ENCODE measurements around the gene CYTH3. TPM values are rescaled to one million over a fixed set of nuclear protein-coding genes. Genes with fewer than 3 reads are reported as not detected.

The CYTH3 gene
- total RNA-seq, 1 donor, result 33.2 TPM

GRCh38 chr7:6172910-6173295, 99.5 kb downstream of the CYTH3 start:
- DNase-seq (ENCODE audit: low read depth), result no peak
- no peak overlapping the region for H3K4me3 ChIP-seq (ENCODE audit: low read depth, low read length)
- no peak for TF ChIP-seq CTCF (IDR thresholded peaks at IDR 0.05; ENCODE audit: insufficient read depth, low read depth, low read length)

- H3K4me3 ChIP-seq (ENCODE audit: low read depth, low read length), result no peak overlapping the region
- no peak for DNase-seq (ENCODE audit: low read depth)
- no peak for TF ChIP-seq CTCF (IDR thresholded peaks at IDR 0.05; ENCODE audit: insufficient read depth, low read depth, low read length)
Measured at GRCh38 chr7:6172224-6172909, 100.1 kb downstream of the CYTH3 start.

DNA sequence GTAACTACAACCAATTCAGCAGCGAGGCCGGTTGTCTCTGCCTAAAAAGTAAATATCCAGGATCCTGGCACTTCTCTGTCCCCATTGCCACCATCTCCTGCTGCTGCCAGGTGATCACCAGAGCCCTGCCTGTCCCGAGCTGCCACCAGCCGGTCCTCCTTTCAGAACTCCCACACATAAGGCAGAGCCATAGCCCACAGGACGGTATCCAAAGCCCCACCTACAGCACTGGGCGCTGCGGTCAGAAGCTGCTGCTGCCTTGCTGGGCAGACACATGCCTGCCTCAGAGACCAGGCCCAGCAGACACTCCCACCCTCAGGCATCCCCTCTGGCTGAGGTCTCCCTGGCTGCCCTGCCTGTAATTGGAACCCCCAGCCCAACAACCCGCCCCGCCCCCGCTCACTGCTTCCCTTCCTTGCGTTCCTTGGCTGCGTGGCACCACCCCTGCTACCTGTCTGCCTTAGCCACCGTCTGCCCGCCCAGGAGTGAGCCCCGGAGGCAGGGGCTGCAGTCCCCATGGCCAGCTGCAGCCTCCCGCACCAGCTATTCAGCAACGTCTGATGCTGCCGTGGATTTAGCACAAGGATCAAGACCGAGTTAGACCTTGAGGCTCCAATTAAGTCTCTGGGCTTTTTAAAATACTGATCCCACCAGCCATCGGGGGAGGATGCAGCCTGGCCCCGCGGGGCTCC, 100.7 kb downstream of the CYTH3 start:
- H3K4me3 ChIP-seq (ENCODE audit: low read depth, low read length), result no peak overlapping the region
- no peak for TF ChIP-seq CTCF (IDR thresholded peaks at IDR 0.05; ENCODE audit: insufficient read depth, low read depth, low read length)
- DNase-seq (ENCODE audit: low read depth), result no peak

GRCh38 chr7:6170571-6171531, 101.6 kb downstream of the CYTH3 start:
- DNase-seq (ENCODE audit: low read depth), result no peak
- TF ChIP-seq CTCF (IDR thresholded peaks at IDR 0.05; ENCODE audit: insufficient read depth, low read depth, low read length), result no peak
- no peak overlapping the region for H3K4me3 ChIP-seq (ENCODE audit: low read depth, low read length)

DNA sequence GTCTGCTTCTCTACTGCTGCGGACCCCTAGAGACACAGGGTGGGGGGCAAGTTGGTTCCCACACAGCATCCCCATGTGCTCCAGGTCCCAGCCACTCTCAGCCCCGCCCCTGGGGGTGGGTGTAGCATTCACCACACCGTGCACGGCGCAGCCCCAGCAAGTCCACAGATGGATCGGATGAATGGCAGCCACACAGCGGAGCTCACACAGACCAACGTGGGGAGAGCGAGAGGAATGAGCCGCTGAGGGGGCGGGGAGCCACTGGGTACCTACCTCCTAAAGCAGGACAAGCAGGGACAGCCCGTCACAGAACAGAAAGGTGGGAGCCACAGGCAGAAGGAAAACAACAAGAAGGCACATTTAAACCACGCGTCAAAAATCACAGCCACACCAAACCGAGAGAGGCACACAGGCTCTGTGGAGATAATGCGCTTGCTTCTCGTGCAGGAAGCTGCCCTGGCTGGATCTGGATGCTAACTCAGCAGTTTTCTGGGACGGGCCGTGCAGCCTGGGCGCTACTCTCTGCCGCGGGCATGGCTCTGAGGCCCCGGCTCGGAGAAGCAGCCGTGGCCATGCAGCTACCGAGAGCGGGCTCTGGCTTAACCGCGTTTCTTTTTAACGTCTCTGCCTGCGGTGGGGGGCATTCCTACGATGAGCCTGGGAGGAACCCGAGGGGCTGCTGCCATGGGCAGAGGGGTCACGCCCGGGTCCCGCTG, 102.5 kb downstream of the CYTH3 start:
- no peak for DNase-seq (ENCODE audit: low read depth)
- no peak for TF ChIP-seq CTCF (IDR thresholded peaks at IDR 0.05; ENCODE audit: insufficient read depth, low read depth, low read length)
- H3K4me3 ChIP-seq (ENCODE audit: low read depth, low read length), result no peak overlapping the region

DNA sequence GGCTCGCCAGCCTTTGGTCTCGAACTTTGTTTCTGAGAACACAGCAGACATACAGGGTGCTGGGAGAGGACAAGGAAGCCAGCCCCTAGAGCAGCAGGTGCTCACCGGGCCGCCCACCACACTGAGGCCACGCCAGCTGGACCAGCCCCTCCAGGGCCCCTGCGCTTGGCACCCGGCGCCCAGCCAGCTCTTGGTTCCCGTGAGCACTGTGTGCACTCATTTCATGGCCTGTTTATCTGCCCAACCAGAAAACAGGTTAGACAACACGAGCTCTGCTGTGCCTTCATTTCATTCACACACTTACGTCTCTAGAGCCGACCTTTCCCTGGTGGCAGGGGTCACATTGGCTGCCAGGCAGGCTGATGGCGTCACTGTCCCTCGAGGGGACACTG, 104.0 kb downstream of the CYTH3 start:
- DNase-seq (ENCODE audit: low read depth), result no peak
- H3K4me3 ChIP-seq (ENCODE audit: low read depth, low read length), result no peak overlapping the region
- no peak for TF ChIP-seq CTCF (IDR thresholded peaks at IDR 0.05; ENCODE audit: insufficient read depth, low read depth, low read length)
